Neural crest cell (in vitro differentiated cells): ENCODE measurements around the gene FKBP6. TPM values are rescaled to one million over a fixed set of nuclear protein-coding genes. Genes with fewer than 3 reads are reported as not detected.
"Not testable (repeated sequence)": the region's sequence is repeated elsewhere in the genome, so short reads cannot be mapped to it uniquely, and the experiment has no call there.

ENCODE experiments used
- DNase-seq: peaks from one replicate; pipeline ENCODE4 v3.0.0; 2021; ENCODE audit warnings: low read depth, mixed read lengths, low spot score
- H3K27ac Mint-ChIP-seq: one replicate; pipeline ENCODE4 v1.8.0; 2021; ENCODE audit warnings: mild to moderate bottlenecking, mixed read lengths; ENCODE audit not compliant: unreplicated experiment
- H3K27me3 Mint-ChIP-seq: 2 replicates; pipeline ENCODE4 v1.8.0; 2021; ENCODE audit warnings: low read depth, mild to moderate bottlenecking, mixed read lengths
- H3K36me3 Mint-ChIP-seq: 2 replicates; pipeline ENCODE4 v1.8.0; 2021; ENCODE audit warnings: low read depth, mild to moderate bottlenecking, mixed read lengths
- H3K4me1 Mint-ChIP-seq: 2 replicates; pipeline ENCODE4 v1.8.0; 2021; ENCODE audit warnings: mixed read lengths
- H3K4me3 Mint-ChIP-seq: one replicate; pipeline ENCODE4 v1.8.0; 2021; ENCODE audit warnings: mild to moderate bottlenecking, mixed read lengths
- H3K9me3 Mint-ChIP-seq: 2 replicates; pipeline ENCODE4 v1.8.0; 2021; ENCODE audit warnings: mixed read lengths
- total RNA-seq: library from RNA; stranded (reverse); gene quantifications from 2 replicates; pipeline ENCODE4 v1.2.1, GENCODE V29; 2021
- TF ChIP-seq, protein P1 (sequence below): fragments of 200-600 bp; sonication (generic); conservative IDR thresholded peaks from 2 replicates; pipeline ENCODE4 v1.5.0; 2021; ENCODE audit warnings: antibody characterized with exemption, mild to moderate bottlenecking

The FKBP6 gene
- total RNA-seq, 1 donor from 2014 or later, result not detected

DNA sequence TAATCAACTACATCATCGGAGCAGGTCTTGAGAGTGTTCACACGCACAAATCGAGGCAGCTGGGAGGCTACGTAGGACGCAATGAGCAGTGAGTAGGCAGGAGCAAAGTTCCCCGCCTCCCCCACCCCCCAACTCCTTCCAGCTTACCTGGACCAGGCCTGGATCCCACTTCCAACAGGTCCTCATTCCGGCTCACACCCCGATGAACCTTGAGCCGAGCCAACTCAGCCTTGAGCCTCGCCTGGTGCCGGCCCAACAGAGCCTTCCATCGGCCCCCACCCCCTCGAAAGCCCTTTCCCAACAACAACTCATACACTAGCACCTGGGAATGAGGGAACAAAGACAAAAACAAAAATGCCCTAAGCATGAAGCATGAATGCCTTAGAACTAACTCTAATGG lies 20.5 kb upstream of the FKBP6 start:
- Mint-ChIP-seq H3K4me3 (peak overlapping the region; percentile 98), H3K27me3 (no peaks in the 10 kb centered on the region), H3K9me3 (no peaks in the 10 kb centered on the region), H3K4me1 (peaks cover 31% of the 10 kb centered on the region), H3K36me3 (peaks cover 4% of the 10 kb centered on the region), H3K27ac (no peak overlapping the region)
- TF ChIP-seq, protein P1, sequence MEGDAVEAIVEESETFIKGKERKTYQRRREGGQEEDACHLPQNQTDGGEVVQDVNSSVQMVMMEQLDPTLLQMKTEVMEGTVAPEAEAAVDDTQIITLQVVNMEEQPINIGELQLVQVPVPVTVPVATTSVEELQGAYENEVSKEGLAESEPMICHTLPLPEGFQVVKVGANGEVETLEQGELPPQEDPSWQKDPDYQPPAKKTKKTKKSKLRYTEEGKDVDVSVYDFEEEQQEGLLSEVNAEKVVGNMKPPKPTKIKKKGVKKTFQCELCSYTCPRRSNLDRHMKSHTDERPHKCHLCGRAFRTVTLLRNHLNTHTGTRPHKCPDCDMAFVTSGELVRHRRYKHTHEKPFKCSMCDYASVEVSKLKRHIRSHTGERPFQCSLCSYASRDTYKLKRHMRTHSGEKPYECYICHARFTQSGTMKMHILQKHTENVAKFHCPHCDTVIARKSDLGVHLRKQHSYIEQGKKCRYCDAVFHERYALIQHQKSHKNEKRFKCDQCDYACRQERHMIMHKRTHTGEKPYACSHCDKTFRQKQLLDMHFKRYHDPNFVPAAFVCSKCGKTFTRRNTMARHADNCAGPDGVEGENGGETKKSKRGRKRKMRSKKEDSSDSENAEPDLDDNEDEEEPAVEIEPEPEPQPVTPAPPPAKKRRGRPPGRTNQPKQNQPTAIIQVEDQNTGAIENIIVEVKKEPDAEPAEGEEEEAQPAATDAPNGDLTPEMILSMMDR, result no peak
- DNase-seq, result no peak

DNA sequence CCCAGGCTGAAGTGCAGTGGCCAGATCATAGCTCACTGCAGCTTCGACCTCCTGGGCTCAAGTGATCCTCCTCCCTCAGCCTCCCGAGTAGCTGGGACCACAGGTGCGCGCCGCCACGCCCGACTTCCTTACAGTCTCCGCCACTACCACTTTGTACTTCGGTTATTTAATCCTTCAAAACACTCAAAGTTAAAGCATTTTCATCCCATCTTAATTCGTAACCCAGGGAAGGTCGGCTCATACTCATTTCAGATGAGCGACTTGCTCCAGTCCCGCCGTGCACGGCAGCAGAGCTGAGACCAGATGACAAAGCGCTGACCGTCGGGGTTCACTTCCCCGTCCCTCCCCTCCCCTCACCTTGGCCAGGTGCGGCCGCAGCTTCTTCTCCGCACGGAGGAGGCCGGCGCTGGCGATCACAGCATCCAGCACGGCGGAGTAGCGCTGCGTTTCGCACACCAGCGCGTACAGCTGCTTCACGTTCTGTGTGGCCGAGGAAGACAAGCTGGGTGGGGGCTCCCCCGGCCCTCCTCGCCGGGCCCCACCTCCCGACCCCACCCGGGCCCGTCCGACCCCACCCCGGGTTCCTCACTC lies 19.8 kb upstream of the FKBP6 start:
- Mint-ChIP-seq H3K9me3 (no peaks in the 10 kb centered on the region), H3K4me1 (peaks cover 31% of the 10 kb centered on the region), H3K36me3 (peaks cover 4% of the 10 kb centered on the region), H3K27me3 (no peaks in the 10 kb centered on the region), H3K4me3 (peak overlapping the region; percentile 98), H3K27ac (no peak overlapping the region)
- no peak for DNase-seq
- TF ChIP-seq, protein P1, result no peak

DNA sequence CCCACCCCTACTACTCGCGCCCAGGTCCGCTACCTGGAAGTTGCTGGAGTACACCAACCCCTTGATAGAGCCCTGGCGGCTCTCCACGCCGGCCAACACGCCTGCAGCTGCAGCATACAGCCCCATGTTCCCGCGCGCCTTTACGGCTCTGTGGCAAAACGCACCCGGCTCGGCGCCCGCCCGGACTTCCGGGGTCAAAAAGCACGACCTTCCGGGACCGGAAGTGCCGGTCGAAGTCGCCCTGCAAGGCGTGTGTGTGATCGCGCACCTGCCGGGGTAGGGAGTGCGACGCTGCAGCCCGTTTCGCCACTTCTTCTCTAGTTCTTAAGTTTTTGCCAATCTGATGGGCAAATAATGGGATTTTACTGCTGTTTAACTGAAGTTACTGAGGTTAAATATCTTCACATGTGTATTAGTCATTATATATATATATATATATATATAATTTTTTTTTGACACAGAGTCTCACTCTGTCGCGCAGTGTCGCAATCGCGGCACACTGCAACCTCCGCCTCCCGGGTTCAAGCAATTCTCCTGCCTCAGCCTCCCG lies 19.2 kb upstream of the FKBP6 start, which contains the start of gene NSUN5:
NSUN5 (minus strand) TSS at position 162 of the 550 bp plus-strand sequence; CDS start at position 126, 36 bp downstream.
- Mint-ChIP-seq H3K4me3 (peak within 1 kb of the TSS; percentile 98), H3K27me3 (no peaks in the 10 kb centered on the region), H3K4me1 (peaks cover 31% of the 10 kb centered on the region), H3K36me3 (peaks cover 4% of the 10 kb centered on the region), H3K9me3 (no peaks in the 10 kb centered on the region), H3K27ac (no peak within 1 kb of the TSS)
- peak; percentile 82 for DNase-seq
- TF ChIP-seq, protein P1, result no peak

DNA sequence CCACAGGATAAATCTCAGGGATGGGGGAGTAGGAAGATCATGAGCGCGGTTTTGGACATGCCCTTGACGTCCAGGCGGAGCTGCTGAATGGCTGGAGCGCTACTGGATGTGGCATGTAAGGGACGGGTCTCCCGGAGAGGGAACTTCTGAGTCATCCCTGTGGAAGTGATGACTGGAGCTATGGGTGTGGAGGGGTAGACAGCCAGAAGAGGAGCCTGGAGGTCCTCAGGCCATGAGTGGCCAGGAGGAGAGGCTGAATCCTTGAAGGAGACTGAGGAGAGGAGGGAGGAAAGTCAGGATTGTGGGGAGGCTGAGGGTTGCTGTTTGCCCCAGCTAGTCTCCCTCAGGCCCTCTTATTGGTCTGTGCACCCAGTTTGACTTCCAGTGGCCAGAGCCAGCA lies 16.5 kb upstream of the FKBP6 start:
- not testable (repeated sequence) for H3K27ac Mint-ChIP-seq, DNase-seq, H3K4me3 Mint-ChIP-seq, H3K36me3 Mint-ChIP-seq, H3K9me3 Mint-ChIP-seq, H3K27me3 Mint-ChIP-seq
- peaks cover 28% of the 10 kb centered on the region for H3K4me1 Mint-ChIP-seq

DNA sequence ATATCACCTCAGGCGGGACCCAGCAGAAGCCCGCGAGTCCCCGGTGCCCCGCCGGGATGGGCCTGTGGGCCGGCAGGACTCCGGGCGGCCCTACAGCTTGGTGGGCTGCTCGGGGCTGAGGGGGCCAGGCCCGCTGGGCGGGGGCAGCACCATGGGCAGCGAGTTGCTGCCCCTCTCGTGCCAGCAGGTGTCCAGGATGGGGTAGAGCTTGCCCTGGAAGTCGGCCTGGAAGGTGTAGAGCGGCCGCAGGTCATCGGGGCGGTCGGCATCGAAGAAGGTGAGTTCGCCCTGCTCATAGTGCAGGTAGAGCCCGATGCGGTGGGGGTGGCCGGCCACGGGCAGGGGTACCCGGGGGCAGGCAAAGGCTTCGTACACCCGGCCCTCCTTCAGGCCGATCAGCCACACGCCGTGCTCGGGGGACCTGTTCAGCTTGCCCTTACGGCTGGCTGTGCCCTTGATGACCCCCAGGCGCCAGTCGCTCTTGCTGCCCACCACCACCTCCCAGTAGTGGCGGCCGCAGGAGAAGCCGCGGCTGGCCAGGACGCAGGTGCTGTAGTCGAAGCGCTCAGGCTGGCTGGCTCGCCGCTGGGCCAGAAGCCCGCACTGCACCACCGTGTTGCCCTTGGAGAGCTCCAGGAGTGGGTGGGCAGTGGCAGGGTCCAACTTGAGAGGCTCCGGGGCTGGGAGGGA lies 15.0 kb upstream of the FKBP6 start:
- no peak for DNase-seq
- Mint-ChIP-seq H3K36me3 (no peaks in the 10 kb centered on the region), H3K27me3 (no peaks in the 10 kb centered on the region), H3K4me1 (peaks cover 15% of the 10 kb centered on the region), H3K9me3 (no peaks in the 10 kb centered on the region), H3K27ac (no peak overlapping the region), H3K4me3 (no peak overlapping the region)
- TF ChIP-seq, protein P1, result no peak

DNA sequence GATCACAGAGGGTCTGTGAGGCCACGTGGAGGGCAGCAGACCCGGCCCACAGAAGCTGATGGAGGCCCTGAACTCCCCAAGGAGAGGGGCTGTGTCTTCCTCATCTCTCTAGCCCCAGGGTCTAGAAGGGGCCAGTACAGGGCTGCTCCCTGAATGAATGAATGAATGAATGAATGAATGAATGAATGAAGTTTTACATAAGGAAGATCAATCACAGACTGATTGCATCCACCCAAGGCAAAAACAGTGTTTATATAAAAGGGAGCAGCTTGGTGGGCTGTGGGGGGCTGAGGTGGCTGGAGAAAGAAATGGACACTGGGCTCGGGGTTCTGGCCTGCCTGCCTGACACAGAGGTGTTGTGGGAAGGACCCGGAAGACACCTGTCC lies 14.4 kb upstream of the FKBP6 start:
- Mint-ChIP-seq H3K4me1 (peaks cover 10% of the 10 kb centered on the region), H3K27me3 (no peaks in the 10 kb centered on the region), H3K36me3 (no peaks in the 10 kb centered on the region), H3K9me3 (no peaks in the 10 kb centered on the region), H3K4me3 (no peak overlapping the region), H3K27ac (no peak overlapping the region)
- DNase-seq, result no peak
- TF ChIP-seq, protein P1, result no peak
